Caco-2 (cell line): ENCODE results near the gene ARHGAP45. TPM values are rescaled to one million over a fixed set of nuclear protein-coding genes. Genes with fewer than 3 reads are reported as not detected.
"Not testable (repeated sequence)": the region's sequence is repeated elsewhere in the genome, so short reads cannot be mapped to it uniquely, and the experiment has no call there.

Source experiments
- BruUV-seq: library from RNA; stranded (reverse); fragments of 400-500 nt; replicated peaks from 2 replicates; lab custom pipeline; 2021; lab: Mats Ljungman, UMichigan
- CTCF ChIA-PET: fragments of 300-600 bp; sonication (Branson Sonifier 250); formaldehyde crosslinking; loops from one replicate; lab custom pipeline; 2022; ENCODE audit warnings: antibody characterized with exemption; lab: Charles Lee
- POLR2A ChIA-PET: fragments of 300-600 bp; sonication (Branson Sonifier 250); formaldehyde crosslinking; loops from one replicate; lab custom pipeline; 2022; ENCODE audit warnings: antibody characterized with exemption; lab: Charles Lee
- DNase-seq, 2 experiments: peaks; one replicate each; pipeline versions ENCODE4 v3.0.0 to v3.0.0-alpha.2; 2020 to 2022
- H3K27me3 ChIP-seq: replicated peaks from 2 replicates; pipeline ENCODE4 v1.6.0; 2011; ENCODE audit warnings: low read length; ENCODE audit not compliant: control insufficient read depth, insufficient read depth
- H3K36me3 ChIP-seq: 2 replicates; pipeline ENCODE4 v1.5.1; 2011; ENCODE audit warnings: low read length; ENCODE audit not compliant: control insufficient read depth, insufficient read depth
- H3K4me1 ChIP-seq: fragments of 250-450 bp; sonication (Bioruptor Pico); 2 replicates; pipeline ENCODE4 v1.5.1; 2020; ENCODE audit warnings: mild to moderate bottlenecking
- H3K4me3 ChIP-seq: 2 replicates; pipeline ENCODE4 v1.5.1; 2011; ENCODE audit warnings: low read depth, mild to moderate bottlenecking, control low read depth, low read length
- H3K9me3 ChIP-seq: fragments of 250-450 bp; sonication (Bioruptor Pico); 2 replicates; pipeline ENCODE4 v1.5.1; 2020; ENCODE audit warnings: mild to moderate bottlenecking, moderate library complexity
- H3K27ac Mint-ChIP-seq: one replicate; pipeline ENCODE4 v1.8.0; 2022; ENCODE audit warnings: mixed read lengths; ENCODE audit not compliant: unreplicated experiment
- H3K27me3 Mint-ChIP-seq: one replicate; pipeline ENCODE4 v1.8.0; 2022; ENCODE audit warnings: mixed read lengths; ENCODE audit not compliant: insufficient read depth, unreplicated experiment
- H3K36me3 Mint-ChIP-seq: one replicate; pipeline ENCODE4 v1.8.0; 2022; ENCODE audit warnings: mild to moderate bottlenecking, mixed read lengths; ENCODE audit not compliant: insufficient read depth, unreplicated experiment
- H3K4me1 Mint-ChIP-seq: one replicate; pipeline ENCODE4 v1.8.0; 2022; ENCODE audit warnings: low read depth, mixed read lengths; ENCODE audit not compliant: unreplicated experiment
- H3K4me3 Mint-ChIP-seq: one replicate; pipeline ENCODE4 v1.8.0; 2022; ENCODE audit warnings: mild to moderate bottlenecking, moderate library complexity, mixed read lengths; ENCODE audit not compliant: unreplicated experiment
- H3K9me3 Mint-ChIP-seq: one replicate; pipeline ENCODE4 v1.8.0; 2022; ENCODE audit warnings: mixed read lengths; ENCODE audit not compliant: unreplicated experiment
- intact Hi-C: fragments of 100-400 bp; cut with micrococcal nuclease; formaldehyde crosslinking; loops from one replicate; pipeline ENCODE4 v1.10.0; 2022; ENCODE audit not compliant: unreplicated experiment
- total RNA-seq: library from RNA; stranded (reverse); gene quantifications from 2 replicates; pipeline ENCODE4 v1.2.3, GENCODE V29; 2022
- TF ChIP-seq, protein P1 (sequence below), 2 experiments: fragments of 200-600 bp in 1 of 2; IDR thresholded peaks; 1 replicate in 1 of 2; 2 replicates in 1 of 2; pipeline versions ENCODE4 v1.5.1 to v1.8.0; 2011 to 2022; ENCODE audit warnings: antibody characterized with exemption in 1 of 2, control low read depth in 1 of 2, inconsistent platforms in 1 of 2, low read depth in 1 of 2, low read length in 1 of 2, mild to moderate bottlenecking in 1 of 2, moderate library complexity in 1 of 2; ENCODE audit not compliant: insufficient read depth in 1 of 2, severe bottlenecking in 1 of 2, unreplicated experiment in 1 of 2

Gene ARHGAP45
- total RNA-seq, 1 experiment from 2014 or later: 38.6 TPM

DNA sequence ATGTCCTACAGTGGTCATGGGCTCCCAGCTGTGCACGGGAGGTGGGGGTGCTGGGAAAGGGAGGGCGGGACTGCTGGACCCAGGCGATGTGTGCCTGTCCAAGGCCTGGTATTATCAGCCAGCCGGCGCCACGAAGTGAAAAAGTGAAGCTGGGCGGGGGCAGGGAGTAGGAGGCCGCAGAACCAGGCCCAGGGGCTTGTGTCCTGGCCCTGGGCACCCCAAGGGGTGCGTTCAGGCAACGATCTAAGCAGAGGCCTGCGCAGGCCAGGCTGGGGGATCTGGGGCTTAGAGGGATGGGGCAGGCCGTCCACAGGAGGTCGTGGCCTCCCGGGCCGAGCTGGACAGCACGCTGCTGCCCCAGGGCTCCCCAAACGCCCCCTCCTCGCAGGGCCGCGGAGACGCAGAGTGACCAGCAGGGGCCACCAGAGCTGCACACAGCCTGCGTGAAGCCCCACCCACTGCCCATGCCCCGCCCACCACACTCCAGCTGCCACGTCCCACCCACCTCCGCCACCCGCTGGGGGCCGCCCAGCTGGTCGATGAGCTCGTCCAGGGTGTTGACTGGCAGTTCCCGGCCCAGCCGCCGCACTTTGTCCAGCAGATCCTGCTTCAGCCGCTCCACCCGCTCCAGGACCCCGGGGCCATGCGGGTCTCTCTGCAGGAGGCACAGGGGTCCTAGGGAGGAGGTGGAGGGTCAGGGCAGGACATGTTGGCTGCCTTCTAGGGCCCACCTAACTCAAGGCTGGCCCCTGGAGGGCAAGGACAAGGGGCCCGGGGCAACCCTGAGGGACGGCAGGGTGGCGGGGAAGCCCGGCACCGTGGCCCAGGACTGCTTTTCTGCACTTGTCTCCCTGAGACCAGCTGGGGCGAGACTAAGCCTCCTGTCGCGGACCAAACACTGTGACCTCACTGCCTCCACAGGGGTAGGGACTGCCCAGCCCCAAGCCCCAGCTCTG is 46.3 kb downstream of the ARHGAP45 start:
- intact Hi-C loops: loop anchor here (5.0 kb wide), 1 partner anchor 79 kb away; no protein-coding TSS in a partner anchor
- H3K9me3 ChIP-seq: no peaks in the 10 kb centered on the region
- H3K4me3 Mint-ChIP-seq: no peak overlapping the region
- TF ChIP-seq, protein P1, sequence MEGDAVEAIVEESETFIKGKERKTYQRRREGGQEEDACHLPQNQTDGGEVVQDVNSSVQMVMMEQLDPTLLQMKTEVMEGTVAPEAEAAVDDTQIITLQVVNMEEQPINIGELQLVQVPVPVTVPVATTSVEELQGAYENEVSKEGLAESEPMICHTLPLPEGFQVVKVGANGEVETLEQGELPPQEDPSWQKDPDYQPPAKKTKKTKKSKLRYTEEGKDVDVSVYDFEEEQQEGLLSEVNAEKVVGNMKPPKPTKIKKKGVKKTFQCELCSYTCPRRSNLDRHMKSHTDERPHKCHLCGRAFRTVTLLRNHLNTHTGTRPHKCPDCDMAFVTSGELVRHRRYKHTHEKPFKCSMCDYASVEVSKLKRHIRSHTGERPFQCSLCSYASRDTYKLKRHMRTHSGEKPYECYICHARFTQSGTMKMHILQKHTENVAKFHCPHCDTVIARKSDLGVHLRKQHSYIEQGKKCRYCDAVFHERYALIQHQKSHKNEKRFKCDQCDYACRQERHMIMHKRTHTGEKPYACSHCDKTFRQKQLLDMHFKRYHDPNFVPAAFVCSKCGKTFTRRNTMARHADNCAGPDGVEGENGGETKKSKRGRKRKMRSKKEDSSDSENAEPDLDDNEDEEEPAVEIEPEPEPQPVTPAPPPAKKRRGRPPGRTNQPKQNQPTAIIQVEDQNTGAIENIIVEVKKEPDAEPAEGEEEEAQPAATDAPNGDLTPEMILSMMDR (IDR thresholded peaks at IDR 0.05; ENCODE audit: insufficient read depth in 1 of 2, low read depth in 1 of 2, low read length in 1 of 2, severe bottlenecking in 1 of 2, unreplicated experiment in 1 of 2): peak; percentile 56 to 64
- POLR2A ChIA-PET: interaction anchor here (0.6 to 1.1 kb wide), 3 partner anchors 9 to 84 kb away, joined by 3 read pairs; no protein-coding TSS in a partner anchor
- peaks cover 55% of the 10 kb centered on the region for H3K36me3 Mint-ChIP-seq
- no peaks in the 10 kb centered on the region for H3K27me3 Mint-ChIP-seq
- no peak overlapping the region for H3K4me3 ChIP-seq
- no peak overlapping the region for H3K27ac Mint-ChIP-seq
- H3K27me3 ChIP-seq: no peaks in the 10 kb centered on the region
- H3K9me3 Mint-ChIP-seq: no peaks in the 10 kb centered on the region
- H3K36me3 ChIP-seq: peaks cover 1% of the 10 kb centered on the region
- H3K4me1 Mint-ChIP-seq: no peaks in the 10 kb centered on the region
- no TSS peak for BruUV-seq
- peak; percentile 82 for DNase-seq
- peaks cover 5% of the 10 kb centered on the region; the same call in 1 of the 2 replicates for H3K4me1 ChIP-seq
- CTCF ChIA-PET: interaction anchor here (0.5 to 1.1 kb wide), 6 partner anchors 12 to 463 kb away, joined by 3 to 7 read pairs (median 4); partner anchors contain the start of gene RNU6-2

DNA sequence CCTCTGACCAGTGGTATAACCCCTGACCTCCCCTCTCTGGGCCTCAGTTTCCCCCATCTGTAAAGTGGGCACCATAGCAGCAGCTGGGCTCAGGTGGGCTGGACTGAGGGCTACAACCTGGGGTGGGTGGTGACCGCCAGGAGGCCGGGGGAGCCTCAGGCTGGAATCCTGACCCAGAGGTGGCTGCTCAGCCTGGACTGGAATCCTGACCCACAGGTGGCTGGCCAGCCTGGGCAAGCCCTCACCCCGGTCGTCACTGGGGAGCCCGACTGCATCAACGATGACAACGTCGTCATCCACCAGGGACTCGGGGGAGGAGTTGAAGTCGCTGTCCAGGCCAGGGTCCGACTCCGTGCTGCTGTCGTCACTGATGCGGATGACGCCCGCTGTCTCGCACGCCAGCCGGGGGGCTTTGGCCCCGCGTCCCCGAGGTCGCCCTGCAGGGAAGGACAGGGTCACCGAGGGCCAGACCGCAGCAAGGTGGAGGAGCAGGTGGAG is 47.1 kb downstream of the ARHGAP45 start:
- TF ChIP-seq, protein P1 (IDR thresholded peaks at IDR 0.05; ENCODE audit: insufficient read depth in 1 of 2, low read depth in 1 of 2, low read length in 1 of 2, severe bottlenecking in 1 of 2, unreplicated experiment in 1 of 2): no peak
- no peaks in the 10 kb centered on the region for H3K27me3 ChIP-seq
- Mint-ChIP-seq H3K9me3 (no peaks in the 10 kb centered on the region), H3K27me3 (no peaks in the 10 kb centered on the region), H3K36me3 (peaks cover 55% of the 10 kb centered on the region), H3K27ac (no peak overlapping the region), H3K4me1 (no peaks in the 10 kb centered on the region), H3K4me3 (no peak overlapping the region)
- no peak overlapping the region for H3K4me3 ChIP-seq
- H3K4me1 ChIP-seq: peaks cover 5% of the 10 kb centered on the region; the same call in 1 of the 2 replicates
- BruUV-seq: no TSS peak
- DNase-seq: no peak
- intact Hi-C loops: loop anchor here (5.0 kb wide), 1 partner anchor 78 kb away; no protein-coding TSS in a partner anchor
- ChIA-PET POLR2A (interaction anchor here (0.6 to 0.7 kb wide), 2 partner anchors 30 to 85 kb away, joined by 3 read pairs; no protein-coding TSS in a partner anchor), CTCF (interaction anchor here (0.5 to 1.1 kb wide), 6 partner anchors 11 to 462 kb away, joined by 3 to 7 read pairs (median 4); partner anchors contain the start of gene RNU6-2)
- peaks cover 1% of the 10 kb centered on the region for H3K36me3 ChIP-seq
- no peaks in the 10 kb centered on the region for H3K9me3 ChIP-seq

DNA sequence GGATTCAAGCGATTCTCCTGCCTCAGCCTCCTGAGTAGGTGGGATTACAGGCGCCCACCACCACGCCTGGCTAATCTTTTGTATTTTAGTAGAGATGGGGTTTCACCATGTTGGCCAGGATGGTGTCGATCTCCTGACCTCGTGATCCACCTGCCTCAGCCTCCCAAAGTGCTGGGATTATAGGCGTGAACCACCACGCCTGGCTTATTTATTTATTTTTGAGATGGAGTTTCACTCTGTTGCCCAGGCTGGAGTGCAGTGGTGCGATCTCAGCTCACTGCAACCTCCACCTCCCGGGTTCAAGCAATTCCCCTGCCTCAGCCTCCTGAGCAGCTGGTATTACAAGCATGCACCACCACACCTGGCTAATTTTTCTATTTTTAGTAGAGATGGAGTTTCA is 47.8 kb downstream of the ARHGAP45 start:
- H3K4me1 Mint-ChIP-seq, BruUV-seq, H3K36me3 ChIP-seq, H3K4me3 Mint-ChIP-seq, CTCF ChIA-PET, H3K27ac Mint-ChIP-seq, H3K27me3 Mint-ChIP-seq, H3K4me1 ChIP-seq, H3K27me3 ChIP-seq, DNase-seq, H3K9me3 Mint-ChIP-seq, POLR2A ChIA-PET, H3K9me3 ChIP-seq, H3K4me3 ChIP-seq: not testable (repeated sequence)
- intact Hi-C loops: loop anchor here (5.0 kb wide), 1 partner anchor 78 kb away; no protein-coding TSS in a partner anchor
- H3K36me3 Mint-ChIP-seq: peaks cover 54% of the 10 kb centered on the region
